Neuronal stem cell (in vitro differentiated cells): ENCODE measurements around the gene COASY.
A peak's percentile ranks its signal among the peaks of the same experiment; 100 is the strongest.

Experiments used
- DNase-seq: peaks from one replicate; pipeline ENCODE4 v3.0.0-alpha.2; 2013; ENCODE audit warnings: low spot score
- H2AFZ ChIP-seq: one replicate; pipeline ENCODE4 v1.6.1; 2013; ENCODE audit warnings: mild to moderate bottlenecking, low read length, inconsistent platforms
- H2AK5ac ChIP-seq: 2 replicates; pipeline ENCODE4 v1.6.1; 2013; ENCODE audit warnings: low read depth, mild to moderate bottlenecking, inconsistent platforms, low read length, moderate library complexity, mixed read lengths
- H2BK120ac ChIP-seq: 2 replicates; pipeline ENCODE4 v1.6.1; 2013; ENCODE audit warnings: low read depth, mild to moderate bottlenecking, inconsistent platforms, low read length, moderate library complexity, mixed read lengths
- H2BK12ac ChIP-seq: one replicate; pipeline ENCODE4 v1.6.1; 2013; ENCODE audit warnings: low read length, inconsistent platforms
- H2BK15ac ChIP-seq: 2 replicates; pipeline ENCODE4 v1.6.1; 2013; ENCODE audit warnings: mild to moderate bottlenecking, low read length, inconsistent platforms, mixed read lengths
- H2BK5ac ChIP-seq: one replicate; pipeline ENCODE4 v1.6.1; 2013; ENCODE audit warnings: inconsistent platforms, mild to moderate bottlenecking, low read length, moderate library complexity
- H3K14ac ChIP-seq: one replicate; pipeline ENCODE4 v1.6.1; 2013; ENCODE audit warnings: low read length, inconsistent platforms
- H3K18ac ChIP-seq: 2 replicates; pipeline ENCODE4 v1.6.1; 2013; ENCODE audit warnings: low read length, inconsistent platforms
- H3K23ac ChIP-seq: 2 replicates; pipeline ENCODE4 v1.6.1; 2013; ENCODE audit warnings: low read depth, mild to moderate bottlenecking, mixed read lengths, low read length, inconsistent platforms; ENCODE audit not compliant: poor library complexity
- H3K27ac ChIP-seq: replicated peaks from 3 replicates; pipeline ENCODE4 v1.5.1; 2013; ENCODE audit warnings: low read length, inconsistent platforms
- H3K27me3 ChIP-seq, 3 experiments: 2 replicates each; pipeline ENCODE4 v1.6.1; 2013; ENCODE audit warnings: low read length in 3 of 3, mild to moderate bottlenecking in 2 of 3, inconsistent platforms in 1 of 3, low read depth in 1 of 3, mixed read lengths in 1 of 3, moderate library complexity in 1 of 3; ENCODE audit not compliant: control insufficient read depth in 3 of 3, insufficient read depth in 3 of 3
- H3K36me3 ChIP-seq, 2 donors: replicated peaks in 1 of 2; 2 replicates each; pipeline ENCODE4 v1.6.1; 2013; ENCODE audit warnings: low read length in 2 of 2; ENCODE audit not compliant: control insufficient read depth in 2 of 2, insufficient read depth in 2 of 2
- H3K4ac ChIP-seq: 2 replicates; pipeline ENCODE4 v1.6.1; 2013; ENCODE audit warnings: inconsistent platforms, mild to moderate bottlenecking, low read length, moderate library complexity
- H3K4me1 ChIP-seq, 2 donors: 1 replicate in 1 of 2; 2 replicates in 1 of 2; pipeline ENCODE4 v1.6.1; 2013; ENCODE audit warnings: low read length in 2 of 2, low read depth in 1 of 2; ENCODE audit not compliant: control insufficient read depth in 2 of 2, insufficient read depth in 1 of 2
- H3K4me2 ChIP-seq: one replicate; pipeline ENCODE4 v1.6.1; 2013; ENCODE audit warnings: mild to moderate bottlenecking, low read length, inconsistent platforms; ENCODE audit not compliant: insufficient read depth, poor library complexity, severe bottlenecking
- H3K4me3 ChIP-seq, 2 donors: 2 replicates each; pipeline ENCODE4 v1.5.1; 2013; ENCODE audit warnings: low read length in 2 of 2, mild to moderate bottlenecking in 2 of 2, inconsistent platforms in 1 of 2, moderate library complexity in 1 of 2
- H3K79me1 ChIP-seq: one replicate; pipeline ENCODE4 v1.6.1; 2013; ENCODE audit warnings: low read depth, mild to moderate bottlenecking, inconsistent platforms, low read length, moderate library complexity
- H3K9ac ChIP-seq: one replicate; pipeline ENCODE4 v1.6.1; 2013; ENCODE audit warnings: mild to moderate bottlenecking, low read depth, low read length, inconsistent platforms; ENCODE audit not compliant: poor library complexity
- H3K9me3 ChIP-seq, 2 donors: replicated peaks in 1 of 2; 2 replicates each; pipeline versions ENCODE3 to v1.6.1; 2013; ENCODE audit warnings: low read length in 2 of 2, mild to moderate bottlenecking in 2 of 2, inconsistent platforms in 1 of 2, low read depth in 1 of 2, mixed read lengths in 1 of 2, moderate library complexity in 1 of 2; ENCODE audit not compliant: control insufficient read depth in 2 of 2, insufficient read depth in 1 of 2
- H4K8ac ChIP-seq: one replicate; pipeline ENCODE4 v1.6.1; 2013; ENCODE audit warnings: low read depth, mild to moderate bottlenecking, inconsistent platforms, low read length, moderate library complexity
- H4K91ac ChIP-seq: one replicate; pipeline ENCODE4 v1.6.1; 2013; ENCODE audit warnings: low read length, low read depth, mild to moderate bottlenecking, inconsistent platforms; ENCODE audit not compliant: poor library complexity
- WGBS, 2 donors: extraction: QIAGEN DNeasy Blood & Tissue Kit; methylation state at CpG; one replicate each; pipeline ENCODE4 v1.1.7; 2013; ENCODE audit warnings: missing lambda C conversion rate in 2 of 2, mixed read lengths in 1 of 2; ENCODE audit not compliant: insufficient read length in 2 of 2, insufficient replicate concordance in 1 of 2; ENCODE audit errors: extremely low coverage in 2 of 2; 5-methylcytosine and 5-hydroxymethylcytosine counted together

Gene COASY

DNA sequence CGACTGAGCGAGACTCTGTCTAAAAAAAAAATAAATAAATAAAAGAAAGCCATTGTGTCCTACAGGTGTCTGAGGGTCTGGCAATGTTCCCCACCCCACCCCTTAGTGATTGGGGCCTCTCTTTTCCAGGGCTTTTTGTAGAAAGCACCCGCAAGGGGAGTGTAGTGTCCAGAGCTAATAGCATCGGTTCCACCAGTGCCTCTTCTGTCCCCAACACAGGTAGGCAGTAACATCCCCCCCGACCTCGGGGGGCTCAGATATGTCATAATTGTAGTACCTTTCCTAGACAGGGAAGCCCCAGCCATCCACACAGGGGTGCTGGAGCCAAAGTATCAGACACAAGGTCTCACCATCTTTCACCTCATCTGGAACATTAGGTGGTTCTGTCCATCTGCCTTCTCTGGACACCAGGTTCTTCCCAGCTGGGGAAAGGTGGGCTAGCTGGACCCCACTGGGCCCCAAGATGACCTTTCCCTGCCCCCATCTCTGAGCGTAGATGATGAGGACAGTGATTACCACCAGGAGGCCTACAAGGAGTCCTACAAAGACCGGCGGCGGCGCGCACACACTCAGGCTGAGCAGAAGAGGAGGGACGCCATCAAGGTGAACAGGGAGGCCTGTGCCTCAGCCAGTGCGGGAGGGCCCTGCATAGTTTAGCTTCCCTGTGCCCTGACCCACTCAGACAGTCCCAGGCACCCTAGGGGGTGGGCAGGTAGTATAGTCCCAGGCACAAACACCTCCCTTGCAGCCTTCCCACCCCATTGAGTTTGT, 6.6 kb downstream of the COASY start:
- Histone ChIP-seq H3K27me3 (no peaks in the 10 kb centered on the region), H3K18ac (no peak overlapping the region), H3K27ac (no peak overlapping the region), H3K36me3 (peaks cover 52 to 82% of the 10 kb centered on the region in 2 donors), H3K4me1 (peaks cover 7 to 8% of the 10 kb centered on the region in 2 donors), H2AK5ac (no peak overlapping the region), H2AFZ (no peak overlapping the region), H4K91ac (no peak overlapping the region), H3K23ac (no peak overlapping the region), H3K9me3 (no peaks in the 10 kb centered on the region), H4K8ac (no peak overlapping the region), H3K4me2 (no peak overlapping the region), H2BK120ac (no peak overlapping the region), H2BK5ac (no peak overlapping the region), H3K79me1 (peaks cover 15% of the 10 kb centered on the region), H3K4ac (no peak overlapping the region), H3K4me3 (peak overlapping the region in 1 of 2 donors; percentile 8), H3K9ac (no peak overlapping the region), H2BK12ac (no peak overlapping the region), H3K14ac (no peak overlapping the region), H2BK15ac (no peak overlapping the region)
- no peak for DNase-seq
- WGBS, 2 donors = no CpG with 5 or more reads among the region's 14 CpGs

DNA sequence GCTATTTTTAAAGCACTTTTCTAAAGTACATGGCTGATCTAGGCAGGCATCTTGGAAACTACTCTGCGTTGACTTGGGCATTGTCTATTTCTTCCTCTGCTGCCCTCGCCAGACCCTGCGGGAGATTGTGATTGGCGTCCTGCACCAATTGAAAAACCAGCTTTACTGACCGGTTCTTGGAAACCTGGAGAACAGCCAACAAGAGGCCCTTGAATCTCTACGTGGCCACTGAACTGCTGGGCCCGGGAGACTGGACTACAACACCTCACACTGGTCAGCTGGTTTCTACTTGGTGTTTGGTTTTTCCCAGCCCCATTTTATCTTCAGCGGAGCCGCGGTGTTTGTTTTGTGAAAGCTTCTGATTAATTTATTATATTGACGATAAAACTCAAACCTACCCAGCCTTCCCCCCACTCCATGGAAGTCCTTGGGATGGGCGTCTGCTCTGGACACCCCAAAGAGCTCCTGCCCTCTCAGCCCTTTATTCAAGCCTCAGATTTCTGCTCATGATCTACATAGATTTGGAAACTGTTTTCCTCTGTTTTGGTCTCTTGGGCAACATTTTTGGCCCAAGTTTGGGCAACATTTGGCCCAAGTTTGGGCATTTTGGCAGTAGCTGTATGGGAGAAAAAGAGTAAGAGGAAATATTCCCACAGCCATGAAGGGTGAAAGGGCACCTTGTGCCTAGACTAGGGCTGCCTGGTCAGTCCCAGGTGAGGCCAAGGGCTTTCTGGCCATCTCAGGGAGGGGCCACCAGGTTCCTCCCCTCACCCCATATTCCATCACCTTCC, 9.7 kb downstream of the COASY start:
- Histone ChIP-seq H2AFZ (no peak overlapping the region), H3K27ac (no peak overlapping the region)
- no CpG with 5 or more reads among the region's 12 CpGs for WGBS, 2 donors

DNA sequence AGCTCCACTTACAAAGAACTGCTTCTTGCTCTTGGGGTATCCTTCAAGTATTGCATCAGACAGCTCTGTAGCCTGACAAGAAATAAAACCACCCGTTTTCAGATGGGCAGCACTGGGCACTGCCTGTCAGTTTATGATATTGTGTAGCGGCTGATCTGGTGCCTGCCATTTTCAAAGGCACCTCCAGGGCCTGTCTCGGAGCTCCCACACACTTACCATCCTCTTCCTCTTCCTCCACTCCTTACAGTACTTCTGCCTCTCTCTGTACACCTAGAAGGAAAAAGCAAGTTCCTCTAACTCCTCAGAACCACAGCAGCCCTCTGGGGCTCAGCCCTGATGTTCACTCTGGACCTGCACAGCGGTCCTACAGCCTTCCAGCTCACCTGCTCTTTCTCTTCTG, 11.1 kb downstream of the COASY start:
- Histone ChIP-seq H2AFZ (no peak overlapping the region), H3K27ac (no peak overlapping the region), H3K79me1 (peaks cover 6% of the 10 kb centered on the region), H2BK120ac (no peak overlapping the region), H3K4ac (no peak overlapping the region), H3K27me3 (no peaks in the 10 kb centered on the region), H3K9me3 (no peaks in the 10 kb centered on the region), H2BK15ac (no peak overlapping the region), H3K23ac (no peak overlapping the region), H3K36me3 (peaks cover 45 to 88% of the 10 kb centered on the region in 2 donors), H3K18ac (no peak overlapping the region), H4K91ac (no peak overlapping the region), H3K9ac (no peak overlapping the region), H3K14ac (no peak overlapping the region), H4K8ac (no peak overlapping the region), H2BK5ac (no peak overlapping the region), H3K4me3 (no peak overlapping the region), H2AK5ac (no peak overlapping the region), H2BK12ac (no peak overlapping the region), H3K4me1 (peaks cover 0 to 8% of the 10 kb centered on the region in 2 donors), H3K4me2 (no peak overlapping the region)
- no peak for DNase-seq
- no CpG with 5 or more reads among the region's 4 CpGs for WGBS, 2 donors

More for the DNA sequence above, 9.7 kb downstream of the COASY start:
- no peaks in the 10 kb centered on the region for H3K27me3 ChIP-seq
- no peak overlapping the region for H2BK5ac ChIP-seq
- no peak overlapping the region for H3K4ac ChIP-seq
- no peak for DNase-seq
- no peak overlapping the region for H2BK15ac ChIP-seq
- H3K14ac ChIP-seq = no peak overlapping the region
- no peak overlapping the region for H2BK120ac ChIP-seq
- no peak overlapping the region for H4K8ac ChIP-seq
- H2BK12ac ChIP-seq = no peak overlapping the region
- no peak overlapping the region for H3K18ac ChIP-seq
- peaks cover 45 to 85% of the 10 kb centered on the region in 2 donors for H3K36me3 ChIP-seq
- H3K23ac ChIP-seq = no peak overlapping the region
- H3K79me1 ChIP-seq = peaks cover 12% of the 10 kb centered on the region
- no peak overlapping the region for H3K9ac ChIP-seq
- H3K9me3 ChIP-seq = no peaks in the 10 kb centered on the region
- no peak overlapping the region for H2AK5ac ChIP-seq
- H3K4me2 ChIP-seq = no peak overlapping the region
- peaks cover 5 to 10% of the 10 kb centered on the region in 2 donors for H3K4me1 ChIP-seq
- H4K91ac ChIP-seq = no peak overlapping the region
- H3K4me3 ChIP-seq = no peak overlapping the region

DNA sequence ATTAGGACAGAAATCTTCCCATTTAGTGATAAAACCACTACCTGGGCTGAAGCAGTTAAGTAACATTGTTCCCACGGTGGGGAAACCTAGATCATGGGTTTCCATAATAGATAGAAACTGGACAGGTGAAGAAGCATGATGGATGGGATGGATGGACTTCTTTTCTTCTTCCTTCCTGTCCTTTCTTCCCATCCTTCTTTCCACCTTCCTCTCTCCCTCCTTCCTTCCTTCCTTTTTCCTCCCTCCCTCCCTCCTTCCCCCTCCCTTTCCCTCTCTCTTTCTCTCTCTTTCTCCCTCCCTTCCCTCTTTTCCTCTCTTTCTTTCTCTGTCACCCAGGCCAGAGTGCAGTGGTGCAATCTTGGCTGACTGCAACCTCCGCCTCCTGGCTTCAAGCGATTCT, 12.5 kb downstream of the COASY start:
- Histone ChIP-seq H3K9me3 (no peaks in the 10 kb centered on the region), H3K36me3 (peaks cover 39 to 79% of the 10 kb centered on the region in 2 donors), H2BK120ac (no peak overlapping the region), H4K8ac (no peak overlapping the region), H2BK5ac (no peak overlapping the region), H3K4ac (no peak overlapping the region), H3K27me3 (no peaks in the 10 kb centered on the region), H2BK15ac (no peak overlapping the region), H2AFZ (no peak overlapping the region), H2BK12ac (no peak overlapping the region), H2AK5ac (no peak overlapping the region), H3K23ac (no peak overlapping the region), H3K18ac (no peak overlapping the region), H3K4me3 (no peak overlapping the region), H3K4me2 (no peak overlapping the region), H4K91ac (no peak overlapping the region), H3K4me1 (peaks cover 0 to 12% of the 10 kb centered on the region in 2 donors), H3K14ac (no peak overlapping the region), H3K9ac (no peak overlapping the region), H3K79me1 (peaks cover 3% of the 10 kb centered on the region), H3K27ac (no peak overlapping the region)
- no CpG with 5 or more reads among the region's 3 CpGs for WGBS, 2 donors
- no peak for DNase-seq
